ENCODE results near the gene NUP153.
"Not testable (repeated sequence)": the region's sequence is repeated elsewhere in the genome, so short reads cannot be mapped to it uniquely, and the experiment has no call there.

Gene NUP153

GRCh38 chr6:17706580-17707370, at the start of gene NUP153:
Gene NUP153, minus strand, starts transcription at chr6:17706925. Its CDS starts 538 bp downstream, at chr6:17706387.
- peak; percentile 97 for DNase-seq (ENCODE audit: low spot score)

GRCh38 chr6:17754254-17754653, 47.5 kb upstream of the NUP153 start:
- DNase-seq (ENCODE audit: low spot score), result no peak

GRCh38 chr6:17745324-17745723, 38.6 kb upstream of the NUP153 start:
- DNase-seq (ENCODE audit: low spot score), result not testable (repeated sequence)

GRCh38 chr6:17744757-17745308, 38.1 kb upstream of the NUP153 start:
- not testable (repeated sequence) for DNase-seq (ENCODE audit: low spot score)

GRCh38 chr6:17744019-17744756, 37.5 kb upstream of the NUP153 start:
- no peak for DNase-seq (ENCODE audit: low spot score)

GRCh38 chr6:17741507-17741906, 34.8 kb upstream of the NUP153 start:
- no peak for DNase-seq (ENCODE audit: low spot score)

GRCh38 chr6:17740559-17741220, 34.0 kb upstream of the NUP153 start:
- no peak for DNase-seq (ENCODE audit: low spot score)

GRCh38 chr6:17737704-17738252, 31.1 kb upstream of the NUP153 start:
- DNase-seq (ENCODE audit: low spot score), result no peak

GRCh38 chr6:17735311-17735710, 28.6 kb upstream of the NUP153 start:
- DNase-seq (ENCODE audit: low spot score), result not testable (repeated sequence)

GRCh38 chr6:17730078-17730704, 23.5 kb upstream of the NUP153 start:
- DNase-seq (ENCODE audit: low spot score), result no peak

GRCh38 chr6:17729223-17730077, 22.7 kb upstream of the NUP153 start:
- DNase-seq (ENCODE audit: low spot score), result no peak

GRCh38 chr6:17728551-17729222, 22.0 kb upstream of the NUP153 start:
- DNase-seq (ENCODE audit: low spot score), result no peak

GRCh38 chr6:17725083-17725482, 18.4 kb upstream of the NUP153 start:
- DNase-seq (ENCODE audit: low spot score), result peak; percentile 56

GRCh38 chr6:17724341-17724740, 17.6 kb upstream of the NUP153 start:
- DNase-seq (ENCODE audit: low spot score), result no peak

GRCh38 chr6:17721671-17722070, 14.9 kb upstream of the NUP153 start:
- no peak for DNase-seq (ENCODE audit: low spot score)

- no peak for DNase-seq (ENCODE audit: low spot score)
Observed at GRCh38 chr6:17719323-17720041, 12.8 kb upstream of the NUP153 start.

GRCh38 chr6:17716221-17716620, 9.5 kb upstream of the NUP153 start:
- DNase-seq (ENCODE audit: low spot score), result no peak

GRCh38 chr6:17714879-17715851, 8.4 kb upstream of the NUP153 start:
- peak; percentile 88 for DNase-seq (ENCODE audit: low spot score)

Measured in GM03348 (cell line).